Esophagus squamous epithelium (tissue), 5 donors: Measurements from ENCODE around the gene SUV39H1. TPM values are rescaled to one million over a fixed set of nuclear protein-coding genes. Genes with fewer than 3 reads are reported as not detected.

Experiments
- DNase-seq: peaks from one replicate; lab custom pipeline; 2025; lab: John Stamatoyannopoulos, UW
- H3K27ac ChIP-seq, 4 donors: fragments of 200-600 bp; sonication (generic); one replicate each; pipeline ENCODE4 v1.5.1; 2016 to 2019; ENCODE audit warnings: mild to moderate bottlenecking in 1 of 4
- H3K27me3 ChIP-seq, 4 donors: fragments of 200-600 bp; sonication (generic); 1 replicate in 3 of 4; 2 replicates in 1 of 4; pipeline versions ENCODE4 v1.5.1 to v1.6.0; 2017 to 2021; ENCODE audit warnings: antibody characterized with exemption in 1 of 4
- H3K36me3 ChIP-seq, 3 donors: fragments of 200-600 bp; sonication (generic); one replicate each; pipeline ENCODE4 v1.5.1; 2016 to 2019
- H3K4me1 ChIP-seq, 3 donors: fragments of 200-600 bp; sonication (generic); one replicate each; pipeline ENCODE4 v1.5.1; 2017 to 2019
- H3K4me3 ChIP-seq, 4 donors: fragments of 200-600 bp; sonication (generic); 1 replicate in 3 of 4; 2 replicates in 1 of 4; pipeline ENCODE4 v1.5.1; 2016 to 2019; ENCODE audit warnings: mild to moderate bottlenecking in 2 of 4, moderate library complexity in 1 of 4
- H3K9me3 ChIP-seq, 3 donors: fragments of 200-600 bp; sonication (generic); one replicate each; pipeline ENCODE4 v1.5.1; 2016 to 2019
- CTCF ChIP-seq, 6 experiments: fragments of 450-650 bp in 4 of 6; fragments of 200-600 bp in 2 of 6; sonication (generic) in 2 of 6; IDR thresholded peaks; one replicate each; pipeline ENCODE4 v1.5.1; 2016 to 2019; ENCODE audit warnings: antibody characterized with exemption in 6 of 6, mild to moderate bottlenecking in 4 of 6, moderate library complexity in 4 of 6
- POLR2A ChIP-seq, 4 donors: fragments of 450-650 bp; IDR thresholded peaks; one replicate each; pipeline ENCODE4 v1.6.1; 2017; ENCODE audit warnings: antibody characterized with exemption in 4 of 4, mild to moderate bottlenecking in 4 of 4, moderate library complexity in 3 of 4
- WGBS, 2 donors: methylation state at CpG; one replicate each; pipeline ENCODE4 v1.1.5; 2018; 5-methylcytosine and 5-hydroxymethylcytosine counted together
- intact Hi-C: fragments of 100-400 bp; cut with DNase I; formaldehyde crosslinking; loops from one replicate; pipeline ENCODE4 v1.15.0; 2022
- small RNA-seq, 4 donors: library from RNA; depleted of rRNA; stranded (forward); fragments of <200 nt; gene quantifications; one replicate each; pipeline ENCODE3, GENCODE V24; 2016
- total RNA-seq, 4 donors: library from RNA; depleted of rRNA; stranded (reverse); fragments of >200 nt; gene quantifications; one replicate each; pipeline ENCODE4 v1.1.0, GENCODE V29; 2016
- donor health status: DM: yes; HTN: yes; CAD: no.

The SUV39H1 gene
- total RNA-seq, 4 donors from 2014 or later: 4.6 to 12.1 (median 8.2) TPM

GRCh38 chrX:48751343-48751742 is 54.8 kb downstream of the SUV39H1 start:
- H3K9me3 ChIP-seq: no peaks in the 10 kb centered on the region

GRCh38 chrX:48752498-48752897 is 56.0 kb downstream of the SUV39H1 start:
- Histone ChIP-seq H3K36me3 (no peaks in the 10 kb centered on the region), H3K9me3 (no peaks in the 10 kb centered on the region), H3K4me1 (no peaks in the 10 kb centered on the region), H3K4me3 (no peak overlapping the region), H3K27ac (no peak overlapping the region), H3K27me3 (no peaks in the 10 kb centered on the region)
- no peak for TF ChIP-seq POLR2A (IDR thresholded peaks at IDR 0.05)
- TF ChIP-seq CTCF (IDR thresholded peaks at IDR 0.05): no peak
- intact Hi-C loops: no loop called here
- no peak for DNase-seq
- WGBS, 2 donors: 73 to 80% methylated on average over 3 to 7 of the region's 7 CpGs

More at GRCh38 chrX:48751343-48751742, 54.8 kb downstream of the SUV39H1 start:
- TF ChIP-seq CTCF (IDR thresholded peaks at IDR 0.05) (no peak), POLR2A (IDR thresholded peaks at IDR 0.05) (no peak)
- Histone ChIP-seq H3K4me1 (no peaks in the 10 kb centered on the region), H3K36me3 (no peaks in the 10 kb centered on the region), H3K4me3 (no peak overlapping the region), H3K27ac (no peak overlapping the region), H3K27me3 (no peaks in the 10 kb centered on the region)
- intact Hi-C loops: no loop called here
- 82% methylated on average over 3 of the region's 3 CpGs; no CpG with 5 or more reads in 1 of the 2 donors for WGBS, 2 donors
- DNase-seq: no peak

GRCh38 chrX:48753708-48754228 is 57.2 kb downstream of the SUV39H1 start:
- Histone ChIP-seq H3K4me1 (no peaks in the 10 kb centered on the region), H3K9me3 (no peaks in the 10 kb centered on the region), H3K27ac (no peak overlapping the region), H3K4me3 (no peak overlapping the region), H3K36me3 (no peaks in the 10 kb centered on the region), H3K27me3 (no peaks in the 10 kb centered on the region)
- TF ChIP-seq POLR2A (IDR thresholded peaks at IDR 0.05) (no peak), CTCF (IDR thresholded peaks at IDR 0.05) (no peak)
- intact Hi-C loops: no loop called here
- DNase-seq: no peak
- WGBS, 2 donors: 52 to 70% methylated on average over 5 to 6 of the region's 8 CpGs

GRCh38 chrX:48754238-48754637 is 57.7 kb downstream of the SUV39H1 start:
- TF ChIP-seq CTCF (IDR thresholded peaks at IDR 0.05) (no peak), POLR2A (IDR thresholded peaks at IDR 0.05) (no peak)
- Histone ChIP-seq H3K9me3 (no peaks in the 10 kb centered on the region), H3K4me1 (no peaks in the 10 kb centered on the region), H3K4me3 (no peak overlapping the region), H3K36me3 (no peaks in the 10 kb centered on the region), H3K27me3 (no peaks in the 10 kb centered on the region), H3K27ac (no peak overlapping the region)
- no peak for DNase-seq
- WGBS, 2 donors: 40 to 79% methylated on average over 1 to 4 of the region's 8 CpGs
- intact Hi-C loops: no loop called here

Small RNA genes lying within 50 kb of the gene (small RNA-seq; reads per million reads assigned to genes)
- 0 reads per million in 4 donors for gene RNU6-1056P

Other genes with a start within 250 kb of the SUV39H1 start
- gene SLC38A5, start 226.5 kb upstream of the SUV39H1 start, total RNA-seq: 10 to 100 TPM in 3 of 4 donors, 1 to 10 TPM in 1; 9.6 to 25.4 (median 24.7) TPM
- gene FTSJ1, start 220.5 kb upstream of the SUV39H1 start, total RNA-seq: 10 to 100 TPM; 33.4 to 61.8 (median 45.8) TPM
- 10 to 100 TPM; 11.2 to 25.8 (median 17.6) TPM for gene PORCN, start 187.7 kb upstream of the SUV39H1 start, total RNA-seq
- 100 to 1,000 TPM in 1 of 4 donors, 10 to 100 TPM in 3; 60.8 to 119 (median 87.1) TPM for gene EBP, start 174.9 kb upstream of the SUV39H1 start, total RNA-seq
- 10 to 100 TPM in 1 of 4 donors, 1 to 10 TPM in 3; 5.5 to 11.7 (median 8.5) TPM for gene TBC1D25, start 157.0 kb upstream of the SUV39H1 start, total RNA-seq
- 100 to 1,000 TPM; 110 to 220 (median 214) TPM for gene RBM3, start 122.2 kb upstream of the SUV39H1 start, total RNA-seq
- gene WDR13, start 99.2 kb upstream of the SUV39H1 start, total RNA-seq: 10 to 100 TPM; 50.5 to 86.6 (median 68.5) TPM
- gene WAS, start 12.9 kb upstream of the SUV39H1 start, total RNA-seq: 1 to 10 TPM; 1.2 to 7.1 (median 3.7) TPM
- not detected for gene GLOD5, start 65.0 kb downstream of the SUV39H1 start, total RNA-seq
- gene GATA1, start 89.9 kb downstream of the SUV39H1 start, total RNA-seq: not detected
- 10 to 100 TPM; 39.9 to 54.9 (median 48.2) TPM for gene HDAC6, start 105.3 kb downstream of the SUV39H1 start, total RNA-seq
- gene ERAS, start 129.8 kb downstream of the SUV39H1 start, total RNA-seq: not detected
- gene PCSK1N, start 138.9 kb downstream of the SUV39H1 start, total RNA-seq: 1 to 10 TPM in 2 of 4 donors, under 1 TPM in 1, not detected in 1; 0.44 to 2.3 (median 1.3) TPM
- gene TIMM17B, start 201.0 kb downstream of the SUV39H1 start, total RNA-seq: 10 to 100 TPM; 27.1 to 58.9 (median 34.6) TPM
- 10 to 100 TPM; 45.3 to 87.4 (median 53.0) TPM for gene PQBP1, start 201.2 kb downstream of the SUV39H1 start, total RNA-seq
- 10 to 100 TPM; 13.7 to 28.9 (median 21.0) TPM for gene SLC35A2, start 214.9 kb downstream of the SUV39H1 start, total RNA-seq
- 1 to 10 TPM; 3.3 to 9.7 (median 7.6) TPM for gene PIM2, start 222.3 kb downstream of the SUV39H1 start, total RNA-seq